ENCODE results near the gene TMPRSS4. TPM values are rescaled to one million over a fixed set of nuclear protein-coding genes. Genes with fewer than 3 reads are reported as not detected.

The TMPRSS4 gene
- polyA plus RNA-seq, 3 donors from 2014 or later = not detected

DNA sequence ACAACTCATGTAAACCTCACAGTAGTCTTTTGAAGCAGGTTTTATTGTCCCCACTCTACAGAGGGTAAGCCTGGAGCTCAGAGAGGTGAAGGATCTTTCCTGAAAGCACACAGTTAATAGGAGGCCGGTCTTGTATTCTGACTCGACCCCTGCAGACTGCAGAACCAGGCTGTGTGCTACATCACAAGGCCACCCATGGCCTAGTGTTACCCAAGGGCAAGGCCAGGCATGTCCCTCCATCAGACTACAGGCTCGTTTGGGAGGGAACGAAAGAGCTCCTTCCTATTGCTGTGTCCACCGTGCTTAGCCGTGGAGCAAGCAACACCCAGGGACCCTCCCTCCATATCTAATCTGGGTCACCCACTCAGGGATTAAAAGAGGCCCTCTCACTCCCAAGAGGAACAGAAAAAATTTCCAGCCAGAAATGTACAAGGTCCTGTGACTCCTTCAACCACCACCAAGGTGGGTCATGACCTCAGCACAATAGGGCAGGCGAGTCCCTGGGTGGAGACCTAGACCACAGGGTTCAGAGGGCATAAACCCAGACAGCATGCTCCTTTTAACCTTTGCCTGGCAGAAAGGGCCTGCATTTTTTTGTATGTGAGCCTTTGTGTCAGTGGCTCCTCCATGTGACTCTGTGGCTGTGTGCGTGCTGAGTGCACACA lies 16.2 kb downstream of the TMPRSS4 start:
- H3K36me3 Mint-ChIP-seq = peaks cover 0 to 11% (median 7%) of the 10 kb centered on the region in 3 donors
- H3K27me3 Mint-ChIP-seq (ENCODE audit: low read depth in 3 of 3) = peaks cover 2 to 5% (median 5%) of the 10 kb centered on the region in 3 donors
- H3K4me1 Mint-ChIP-seq = no peaks in the 10 kb centered on the region
- H3K27ac Mint-ChIP-seq = no peak overlapping the region
- no peak for DNase-seq
- no peak overlapping the region for H3K4me3 Mint-ChIP-seq
- peaks cover 0 to 15% (median 4%) of the 10 kb centered on the region in 6 donors for H3K9me3 Mint-ChIP-seq

DNA sequence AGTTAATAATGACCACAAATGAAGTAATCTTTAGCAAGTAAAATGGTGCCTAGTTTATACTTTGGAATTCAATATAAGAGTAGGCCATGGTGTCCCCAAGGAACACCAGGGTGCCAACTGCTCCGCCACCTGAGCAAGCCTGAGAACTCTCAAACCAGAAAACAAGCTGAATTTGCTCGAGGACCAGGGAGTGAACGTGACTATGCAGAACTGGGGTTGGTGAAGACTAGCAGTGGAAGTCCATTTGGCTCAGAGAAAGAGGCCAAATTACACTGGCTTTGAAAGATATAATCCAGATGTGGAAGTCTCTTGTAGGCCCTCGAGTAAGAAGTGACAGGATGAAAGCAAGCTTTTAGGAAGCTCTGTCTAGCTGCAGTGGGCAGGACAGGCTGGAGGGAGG lies 18.6 kb downstream of the TMPRSS4 start:
- Mint-ChIP-seq H3K27me3 (ENCODE audit: low read depth in 3 of 3) (peaks cover 2 to 9% (median 7%) of the 10 kb centered on the region in 3 donors), H3K27ac (no peak overlapping the region), H3K4me1 (no peaks in the 10 kb centered on the region), H3K4me3 (no peak overlapping the region), H3K36me3 (no peaks in the 10 kb centered on the region), H3K9me3 (peaks cover 0 to 2% (median 0%) of the 10 kb centered on the region in 6 donors)
- DNase-seq = no peak

DNA sequence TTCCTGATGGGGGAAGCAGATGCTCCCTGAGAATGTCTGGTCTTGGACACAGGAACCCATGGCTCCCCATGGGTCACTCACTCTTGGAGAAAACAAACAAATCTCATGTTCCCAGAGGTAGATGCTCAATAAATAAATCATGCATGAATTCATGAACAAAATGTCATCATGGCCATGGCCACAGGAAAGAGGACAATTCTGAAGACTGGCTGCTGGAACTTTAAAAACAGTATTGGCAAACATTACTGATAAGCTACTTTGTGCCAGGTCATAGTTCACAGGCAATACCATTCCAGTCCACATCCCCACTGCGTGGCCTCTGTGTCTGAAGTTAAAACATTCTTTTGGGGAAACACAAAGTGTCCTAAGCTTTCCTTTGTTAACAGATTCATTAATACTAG lies 19.1 kb downstream of the TMPRSS4 start:
- Mint-ChIP-seq H3K27me3 (ENCODE audit: low read depth in 3 of 3) (peaks cover 2 to 9% (median 8%) of the 10 kb centered on the region in 3 donors), H3K36me3 (no peaks in the 10 kb centered on the region), H3K4me3 (no peak overlapping the region), H3K9me3 (peaks cover 0 to 2% (median 0%) of the 10 kb centered on the region in 6 donors), H3K27ac (no peak overlapping the region), H3K4me1 (no peaks in the 10 kb centered on the region)
- no peak for DNase-seq

DNA sequence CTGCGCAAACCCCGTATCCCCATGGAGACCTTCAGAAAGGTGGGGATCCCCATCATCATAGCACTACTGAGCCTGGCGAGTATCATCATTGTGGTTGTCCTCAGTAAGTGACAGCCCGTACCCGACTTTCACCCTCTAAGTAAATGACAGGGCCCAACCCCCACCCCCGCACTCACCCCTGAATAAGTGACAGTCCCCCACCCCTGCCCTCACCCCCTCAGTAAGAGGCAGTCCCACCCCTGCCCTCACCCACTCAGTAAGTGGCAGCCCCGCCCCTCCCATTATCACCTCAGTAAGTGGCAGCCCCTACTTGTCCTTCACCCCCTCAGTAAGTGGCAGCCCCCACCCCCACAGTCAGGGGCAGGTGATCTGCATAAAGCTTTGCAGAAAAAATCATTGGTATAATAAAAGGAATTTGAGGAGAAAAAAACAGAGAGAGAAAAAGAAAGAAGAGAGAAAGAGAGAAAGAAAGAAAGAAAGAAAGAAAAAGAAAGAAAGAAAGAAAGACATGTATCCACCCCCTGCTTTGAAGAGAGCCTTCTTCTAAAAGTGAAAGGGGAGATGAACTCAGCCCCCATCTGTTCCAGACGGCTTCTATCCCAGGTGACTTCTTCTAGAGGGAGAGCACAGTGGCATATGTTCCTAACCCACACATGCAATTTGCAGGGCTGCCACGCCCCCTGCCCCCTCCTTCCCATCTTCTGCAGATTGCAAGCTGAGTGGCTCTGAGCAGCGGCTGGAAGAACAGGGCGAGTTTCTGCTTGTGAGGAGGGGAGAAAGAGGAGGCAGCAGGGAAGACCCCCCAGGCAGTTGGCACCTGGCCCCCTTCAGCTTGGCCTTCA lies 22.3 kb downstream of the TMPRSS4 start:
- Mint-ChIP-seq H3K27me3 (ENCODE audit: low read depth in 3 of 3) (peaks cover 2 to 10% (median 7%) of the 10 kb centered on the region in 3 donors), H3K36me3 (no peaks in the 10 kb centered on the region), H3K4me3 (no peak overlapping the region), H3K9me3 (no peaks in the 10 kb centered on the region), H3K4me1 (no peaks in the 10 kb centered on the region), H3K27ac (no peak overlapping the region)
- DNase-seq = no peak

DNA sequence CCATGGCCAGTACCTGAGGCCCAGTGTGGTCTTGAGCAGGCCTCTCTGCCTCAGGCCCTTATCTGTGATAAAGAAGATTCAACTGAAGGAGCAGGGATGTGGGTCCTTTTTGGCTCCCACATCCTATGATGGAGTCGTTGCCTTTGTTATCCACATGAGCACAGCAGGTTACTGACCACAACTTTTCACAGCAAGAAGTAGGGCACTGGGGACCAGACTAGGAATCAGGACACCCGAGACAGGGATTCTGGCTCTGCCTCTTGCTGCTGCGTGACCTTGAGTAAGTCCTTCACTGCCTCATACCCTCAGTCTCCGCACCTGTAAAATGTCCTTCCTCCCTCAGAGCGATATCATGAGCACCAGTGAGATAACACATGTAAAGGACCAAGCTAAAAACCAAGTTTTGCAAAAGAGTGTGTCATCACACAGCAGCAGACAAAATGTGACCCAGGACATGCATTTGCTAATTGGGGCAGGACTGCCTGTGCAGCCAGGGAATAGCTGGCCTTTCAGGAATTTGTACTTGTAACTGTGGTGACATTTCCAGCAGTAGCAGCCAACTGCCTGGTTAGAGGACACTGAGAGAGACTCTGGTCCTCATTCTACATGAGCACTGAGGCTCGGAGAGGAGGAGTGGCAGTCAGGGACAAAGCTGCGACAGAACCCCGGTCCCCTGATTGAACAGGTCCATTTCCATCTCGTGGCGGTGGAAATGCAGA lies 23.1 kb downstream of the TMPRSS4 start:
- no peak for DNase-seq
- H3K27ac Mint-ChIP-seq = no peak overlapping the region

DNA sequence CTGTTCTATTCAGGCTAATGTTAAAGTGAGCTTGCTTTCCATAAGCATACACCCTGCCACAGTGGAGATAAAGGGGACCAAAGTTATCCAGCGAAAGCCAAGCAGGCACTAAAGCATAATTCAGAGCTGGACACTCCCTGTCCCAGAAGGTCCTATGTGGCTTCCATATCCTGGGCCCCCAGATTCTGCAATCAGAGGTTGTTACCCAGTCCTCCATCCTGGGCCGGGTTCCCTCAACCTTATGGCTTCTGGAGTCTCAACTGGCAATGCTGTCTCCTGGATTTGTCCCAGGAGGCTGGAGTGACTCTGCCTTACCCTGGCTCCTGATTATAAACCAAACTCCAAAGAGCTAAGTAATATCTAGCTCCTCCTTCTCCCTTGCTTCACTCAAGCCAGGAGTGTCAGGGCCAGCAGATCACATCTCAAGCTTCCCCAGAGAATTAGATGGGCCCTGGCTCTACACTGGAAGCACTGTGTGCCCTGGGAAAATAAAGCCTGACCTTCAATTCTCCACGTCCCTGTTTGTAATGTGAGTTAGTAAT lies 23.9 kb downstream of the TMPRSS4 start:
- H3K36me3 Mint-ChIP-seq = no peaks in the 10 kb centered on the region
- no peak overlapping the region for H3K27ac Mint-ChIP-seq
- H3K4me1 Mint-ChIP-seq = no peaks in the 10 kb centered on the region
- no peak overlapping the region for H3K4me3 Mint-ChIP-seq
- no peaks in the 10 kb centered on the region for H3K9me3 Mint-ChIP-seq
- peaks cover 0 to 11% (median 5%) of the 10 kb centered on the region in 3 donors for H3K27me3 Mint-ChIP-seq (ENCODE audit: low read depth in 3 of 3)
- no peak for DNase-seq

More for the DNA sequence above, 23.1 kb downstream of the TMPRSS4 start:
- H3K4me3 Mint-ChIP-seq = no peak overlapping the region
- no peaks in the 10 kb centered on the region for H3K4me1 Mint-ChIP-seq
- no peaks in the 10 kb centered on the region for H3K9me3 Mint-ChIP-seq
- no peaks in the 10 kb centered on the region for H3K36me3 Mint-ChIP-seq
- peaks cover 2 to 10% (median 7%) of the 10 kb centered on the region in 3 donors for H3K27me3 Mint-ChIP-seq (ENCODE audit: low read depth in 3 of 3)

DNA sequence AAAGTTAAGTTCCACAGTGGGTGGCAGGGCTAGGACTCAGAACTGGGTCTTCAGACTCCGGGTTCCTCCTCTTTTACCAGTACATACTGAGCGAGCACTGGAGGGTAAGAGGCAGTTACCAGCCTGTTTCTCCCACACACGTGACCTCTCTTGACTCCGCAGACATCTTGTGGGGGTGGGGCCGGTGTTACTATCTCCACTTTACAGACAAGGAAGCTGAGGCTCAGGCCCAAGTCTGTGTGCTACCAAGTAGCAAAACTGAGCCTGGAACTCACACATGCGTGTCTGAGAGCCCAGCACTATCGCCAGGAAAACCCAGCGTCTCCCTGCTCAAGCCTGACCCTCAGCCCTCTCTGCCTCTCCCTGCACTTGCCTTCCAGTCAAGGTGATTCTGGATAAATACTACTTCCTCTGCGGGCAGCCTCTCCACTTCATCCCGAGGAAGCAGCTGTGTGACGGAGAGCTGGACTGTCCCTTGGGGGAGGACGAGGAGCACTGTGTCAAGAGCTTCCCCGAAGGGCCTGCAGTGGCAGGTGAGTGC lies 25.9 kb downstream of the TMPRSS4 start:
- H3K9me3 Mint-ChIP-seq = no peaks in the 10 kb centered on the region
- H3K4me1 Mint-ChIP-seq = no peaks in the 10 kb centered on the region
- H3K4me3 Mint-ChIP-seq = no peak overlapping the region
- no peaks in the 10 kb centered on the region for H3K36me3 Mint-ChIP-seq
- no peak overlapping the region for H3K27ac Mint-ChIP-seq
- peaks cover 0 to 11% (median 5%) of the 10 kb centered on the region in 3 donors for H3K27me3 Mint-ChIP-seq (ENCODE audit: low read depth in 3 of 3)
- DNase-seq = no peak

DNA sequence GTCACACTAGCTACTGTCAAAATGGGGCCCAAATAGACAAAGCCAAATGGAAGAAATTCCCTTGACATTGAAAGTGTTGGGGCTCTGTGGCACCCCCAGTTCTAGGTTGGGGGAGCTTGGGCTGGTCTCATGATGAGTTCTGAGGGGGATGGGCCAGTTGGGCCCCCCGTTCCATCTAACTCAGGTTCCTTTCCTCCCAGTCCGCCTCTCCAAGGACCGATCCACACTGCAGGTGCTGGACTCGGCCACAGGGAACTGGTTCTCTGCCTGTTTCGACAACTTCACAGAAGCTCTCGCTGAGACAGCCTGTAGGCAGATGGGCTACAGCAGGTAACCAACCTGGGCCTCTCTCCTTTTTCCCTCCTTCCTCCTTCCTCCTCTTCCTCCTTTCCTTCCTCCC lies 27.6 kb downstream of the TMPRSS4 start:
- peaks cover 0 to 6% (median 3%) of the 10 kb centered on the region in 3 donors for H3K27me3 Mint-ChIP-seq (ENCODE audit: low read depth in 3 of 3)
- no peaks in the 10 kb centered on the region for H3K36me3 Mint-ChIP-seq
- no peaks in the 10 kb centered on the region for H3K4me1 Mint-ChIP-seq
- H3K4me3 Mint-ChIP-seq = no peak overlapping the region
- H3K9me3 Mint-ChIP-seq = no peaks in the 10 kb centered on the region
- no peak overlapping the region for H3K27ac Mint-ChIP-seq
- DNase-seq = no peak

DNA sequence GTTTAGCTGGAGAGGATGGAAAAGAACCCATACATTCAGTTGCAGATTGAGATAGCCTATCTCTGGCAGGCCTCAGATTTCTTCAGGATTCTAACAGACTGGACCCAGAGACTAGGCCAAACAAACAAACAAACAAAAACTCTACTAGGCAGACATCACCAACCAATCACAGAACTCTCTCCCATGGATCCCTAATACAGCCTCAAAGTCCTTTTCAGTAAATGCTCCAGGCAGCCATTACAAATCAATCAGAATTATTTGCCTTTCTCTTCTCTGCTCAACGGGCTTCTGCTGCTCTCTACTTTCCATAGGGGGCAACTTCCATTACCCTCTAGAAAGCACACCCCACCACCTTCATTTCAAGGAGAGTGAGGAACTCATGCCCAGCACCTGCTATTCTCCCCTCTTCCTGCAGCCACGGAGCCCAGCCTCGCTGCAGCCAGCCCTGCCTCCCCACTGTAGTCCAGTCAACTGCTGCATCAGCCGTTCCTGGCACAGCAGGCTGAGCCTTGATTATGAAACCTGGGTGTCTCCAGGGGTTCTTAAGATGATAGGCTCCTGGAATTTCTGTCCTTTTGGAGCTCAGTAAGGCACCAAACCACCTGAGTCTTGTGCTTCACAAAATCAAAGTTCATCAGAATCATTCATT lies 28.9 kb downstream of the TMPRSS4 start:
- H3K27ac Mint-ChIP-seq = no peak overlapping the region

DNA sequence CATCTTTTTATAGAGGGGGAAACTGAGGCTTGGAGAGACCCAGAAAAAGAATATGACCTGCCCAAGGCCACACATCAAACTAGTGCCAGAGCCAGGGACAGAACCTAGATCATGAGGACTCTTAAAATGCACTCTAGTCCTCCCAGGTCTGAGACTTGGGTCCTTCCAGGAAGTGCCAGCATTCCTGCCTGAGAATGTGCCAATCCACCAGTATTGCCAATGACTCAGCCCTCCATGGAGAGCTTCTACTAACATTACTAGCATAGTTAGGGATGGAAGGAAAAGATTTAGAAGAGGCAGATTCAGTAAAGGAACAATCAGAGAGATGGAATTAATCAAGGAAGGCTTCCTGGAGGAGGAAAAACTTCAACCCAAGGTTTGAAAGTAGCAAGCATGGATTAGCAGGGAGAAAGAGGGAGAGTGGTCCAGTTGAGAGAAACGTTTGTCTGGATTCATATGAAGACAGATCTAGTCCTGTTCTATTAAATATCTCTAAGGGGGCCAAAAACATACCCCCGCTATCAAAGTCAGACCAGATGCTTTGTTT lies 30.0 kb downstream of the TMPRSS4 start:
- Mint-ChIP-seq H3K4me3 (no peak overlapping the region), H3K27me3 (ENCODE audit: low read depth in 3 of 3) (peaks cover 0 to 6% (median under 1%) of the 10 kb centered on the region in 3 donors), H3K36me3 (no peaks in the 10 kb centered on the region), H3K4me1 (no peaks in the 10 kb centered on the region), H3K9me3 (no peaks in the 10 kb centered on the region), H3K27ac (no peak overlapping the region)
- no peak for DNase-seq

More for the DNA sequence above, 28.9 kb downstream of the TMPRSS4 start:
- no peak for DNase-seq
- peaks cover 0 to 6% (median 0%) of the 10 kb centered on the region in 3 donors for H3K27me3 Mint-ChIP-seq (ENCODE audit: low read depth in 3 of 3)
- H3K4me1 Mint-ChIP-seq = no peaks in the 10 kb centered on the region
- no peak overlapping the region for H3K4me3 Mint-ChIP-seq
- no peaks in the 10 kb centered on the region for H3K9me3 Mint-ChIP-seq
- no peaks in the 10 kb centered on the region for H3K36me3 Mint-ChIP-seq

DNA sequence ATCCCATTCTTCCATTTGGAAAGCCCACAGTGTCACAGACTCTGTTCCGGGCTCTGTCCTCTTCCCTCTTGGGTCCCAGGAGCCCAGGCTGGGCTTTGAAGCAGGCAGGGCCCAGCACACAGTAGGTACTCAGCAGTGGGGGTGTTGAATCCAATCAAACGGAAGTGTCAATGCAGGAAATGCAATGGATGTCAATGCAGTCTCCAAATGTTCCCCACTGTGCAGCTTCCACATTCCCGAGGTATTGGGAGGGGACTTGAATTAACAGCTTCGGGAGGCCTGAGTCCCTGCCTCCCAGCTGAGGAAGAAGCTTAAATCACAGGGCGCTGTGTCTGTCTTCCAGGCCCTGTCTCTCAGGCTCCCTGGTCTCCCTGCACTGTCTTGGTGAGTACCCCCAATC lies 31.6 kb downstream of the TMPRSS4 start:
- H3K36me3 Mint-ChIP-seq = no peaks in the 10 kb centered on the region
- peaks cover 0 to 3% (median 1%) of the 10 kb centered on the region in 3 donors for H3K27me3 Mint-ChIP-seq (ENCODE audit: low read depth in 3 of 3)
- H3K4me3 Mint-ChIP-seq = no peak overlapping the region
- H3K27ac Mint-ChIP-seq = no peak overlapping the region
- no peaks in the 10 kb centered on the region for H3K4me1 Mint-ChIP-seq
- DNase-seq = no peak
- H3K9me3 Mint-ChIP-seq = no peaks in the 10 kb centered on the region

DNA sequence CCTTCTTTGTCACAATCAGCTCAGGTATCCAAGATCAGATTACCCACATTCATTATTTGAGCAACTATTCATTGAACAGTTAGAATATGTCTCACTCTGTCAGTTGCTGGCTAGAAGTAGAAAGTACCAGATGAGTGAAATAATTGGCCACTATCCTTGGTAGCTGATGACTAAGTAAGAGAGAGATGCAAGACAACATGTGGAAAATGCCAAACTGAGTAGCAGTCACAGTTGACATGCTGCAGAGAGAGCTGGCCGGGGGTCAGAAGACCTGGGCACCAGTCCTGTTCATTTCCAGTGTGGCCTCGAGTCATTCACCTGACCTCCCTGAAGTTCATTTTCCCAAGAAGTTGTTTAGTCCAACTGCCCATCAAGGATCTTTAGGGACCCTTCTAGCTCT lies 32.4 kb downstream of the TMPRSS4 start:
- Mint-ChIP-seq H3K4me3 (no peak overlapping the region), H3K36me3 (no peaks in the 10 kb centered on the region), H3K4me1 (no peaks in the 10 kb centered on the region), H3K27me3 (ENCODE audit: low read depth in 3 of 3) (peaks cover 0 to 3% (median 1%) of the 10 kb centered on the region in 3 donors), H3K9me3 (no peaks in the 10 kb centered on the region), H3K27ac (no peak overlapping the region)
- DNase-seq = no peak
